ENCODE data around the gene MVB12B. TPM values are rescaled to one million over a fixed set of nuclear protein-coding genes. Genes with fewer than 3 reads are reported as not detected.

The MVB12B gene
- total RNA-seq, 4 donors from 2014 or later, result 8.5 to 13.0 (median 10.5) TPM

GRCh38 chr9:126479515-126479914 lies 152.9 kb downstream of the MVB12B start:
- TF ChIP-seq CTCF (IDR thresholded peaks at IDR 0.05; ENCODE audit: low read depth), result no peak

- TF ChIP-seq CTCF (IDR thresholded peaks at IDR 0.05; ENCODE audit: low read depth), result no peak
Measured at GRCh38 chr9:126480813-126481212, 154.2 kb downstream of the MVB12B start.

- no peak for TF ChIP-seq CTCF (IDR thresholded peaks at IDR 0.05; ENCODE audit: low read depth)
Measured at GRCh38 chr9:126481862-126482261, 155.2 kb downstream of the MVB12B start.

GRCh38 chr9:126482361-126483044 lies 155.9 kb downstream of the MVB12B start:
- no peak for TF ChIP-seq CTCF (IDR thresholded peaks at IDR 0.05; ENCODE audit: low read depth)

- TF ChIP-seq CTCF (IDR thresholded peaks at IDR 0.05; ENCODE audit: low read depth), result no peak
Measured at GRCh38 chr9:126483468-126484073, 156.9 kb downstream of the MVB12B start.

- TF ChIP-seq CTCF (IDR thresholded peaks at IDR 0.05; ENCODE audit: low read depth), result no peak
Measured at GRCh38 chr9:126485662-126486061, 159.0 kb downstream of the MVB12B start.

- no peak for TF ChIP-seq CTCF (IDR thresholded peaks at IDR 0.05; ENCODE audit: low read depth)
Measured at GRCh38 chr9:126486276-126486675, 159.6 kb downstream of the MVB12B start.
